NCI-H226 (cell line): Measurements from ENCODE around the gene YY2.
"Not testable (repeated sequence)": the region's sequence is repeated elsewhere in the genome, so short reads cannot be mapped to it uniquely, and the experiment has no call there.

Experiments
- DNase-seq: peaks from one replicate; pipeline ENCODE4 v3.0.0-alpha.2; 2015

Gene YY2

DNA sequence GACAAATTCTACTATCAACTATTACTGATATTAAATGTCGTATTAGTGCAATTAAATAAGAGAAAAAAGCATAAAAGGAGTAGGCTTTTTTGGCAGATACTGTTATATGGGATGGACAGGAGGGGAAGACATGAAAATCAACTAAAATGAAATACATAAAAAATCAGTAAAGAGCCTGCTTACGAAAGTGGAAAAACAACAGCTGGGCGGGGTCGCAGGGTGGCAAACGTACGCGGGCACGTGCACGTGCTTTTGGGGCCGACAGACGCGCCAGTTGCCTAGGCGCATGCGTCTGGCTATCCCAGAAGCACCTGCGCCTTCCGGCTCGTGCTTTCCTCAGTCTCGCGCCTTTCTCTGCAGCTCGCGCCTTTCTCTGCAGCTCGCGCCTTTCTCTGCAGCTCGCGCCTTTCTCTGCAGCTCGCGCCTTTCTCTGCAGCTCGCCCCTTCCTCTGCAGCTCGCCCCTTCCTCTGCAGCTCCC, at the start of gene YY2:
YY2 (plus strand) TSS at position 51 of the 479 bp plus-strand sequence. CDS start 498 bp downstream, outside the sequence.
- no peak for DNase-seq

- no peak for DNase-seq
Measured at GRCh38 chrX:21806691-21807090, 49.1 kb upstream of the YY2 start.

DNA sequence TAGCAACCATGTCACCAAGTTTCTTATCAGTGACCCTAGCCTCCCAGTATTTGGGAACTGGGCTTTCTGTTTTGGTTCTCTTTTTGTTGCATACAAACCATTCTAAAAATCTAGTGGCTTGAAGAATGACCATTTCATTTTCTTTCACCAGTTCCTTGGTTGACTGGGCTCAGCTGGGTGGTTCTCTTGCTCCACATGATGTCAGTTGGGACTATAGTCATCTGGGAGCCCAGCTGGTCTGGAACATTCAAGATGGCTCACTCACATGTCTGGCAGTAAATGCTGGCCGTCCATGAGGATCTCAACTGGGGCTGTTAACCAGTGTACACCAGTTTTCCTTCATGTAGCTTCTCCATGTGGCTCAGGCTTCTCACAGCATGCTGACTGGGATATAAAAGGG, 44.0 kb upstream of the YY2 start:
- no peak for DNase-seq

GRCh38 chrX:21812628-21813027, 43.2 kb upstream of the YY2 start:
- DNase-seq: no peak

GRCh38 chrX:21813612-21814368, 42.0 kb upstream of the YY2 start:
- no peak for DNase-seq

- no peak for DNase-seq
Measured at GRCh38 chrX:21816136-21816535, 39.7 kb upstream of the YY2 start.

DNA sequence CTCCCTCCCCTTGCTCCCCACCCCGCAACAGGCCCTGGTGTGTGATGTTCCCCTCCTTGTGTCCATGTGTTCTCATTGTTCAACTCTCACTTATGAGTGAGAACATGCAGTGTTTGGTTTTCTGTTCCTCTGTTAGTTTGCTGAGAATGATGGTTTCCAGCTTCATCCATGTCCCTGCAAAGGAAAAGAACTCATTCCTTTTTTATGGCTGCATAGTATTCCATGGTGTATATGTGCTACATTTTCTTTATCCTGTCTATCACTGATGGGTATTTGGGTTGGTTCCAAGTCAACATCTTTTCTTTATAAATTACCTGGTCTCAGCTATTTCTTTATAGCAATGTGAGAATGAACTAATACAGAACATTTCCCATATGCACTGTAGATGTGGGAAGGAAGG, 35.6 kb upstream of the YY2 start:
- DNase-seq: not testable (repeated sequence)

GRCh38 chrX:21821875-21822274, 33.9 kb upstream of the YY2 start:
- DNase-seq: no peak

DNA sequence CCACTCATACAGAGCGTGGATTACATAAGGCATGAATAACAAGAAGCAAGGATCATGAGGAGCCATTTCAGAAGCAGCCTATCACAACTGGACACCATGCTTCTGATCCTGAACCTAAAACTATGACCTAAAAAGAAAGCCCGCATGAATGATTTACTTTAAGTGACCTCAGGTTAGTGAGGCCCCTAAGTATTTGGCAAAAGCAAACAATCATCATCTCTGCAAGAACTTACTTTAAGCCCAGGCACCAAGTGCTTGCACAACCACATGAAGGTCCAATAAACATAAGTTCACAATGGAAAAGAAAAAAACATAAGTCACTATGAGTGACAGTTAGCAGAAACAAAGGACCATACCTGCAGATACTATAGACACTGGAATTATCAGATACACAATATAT, 24.3 kb upstream of the YY2 start:
- no peak for DNase-seq

- DNase-seq: no peak
Measured at GRCh38 chrX:21837056-21837455, 18.7 kb upstream of the YY2 start.

GRCh38 chrX:21838937-21839333, 16.9 kb upstream of the YY2 start:
- DNase-seq: no peak

DNA sequence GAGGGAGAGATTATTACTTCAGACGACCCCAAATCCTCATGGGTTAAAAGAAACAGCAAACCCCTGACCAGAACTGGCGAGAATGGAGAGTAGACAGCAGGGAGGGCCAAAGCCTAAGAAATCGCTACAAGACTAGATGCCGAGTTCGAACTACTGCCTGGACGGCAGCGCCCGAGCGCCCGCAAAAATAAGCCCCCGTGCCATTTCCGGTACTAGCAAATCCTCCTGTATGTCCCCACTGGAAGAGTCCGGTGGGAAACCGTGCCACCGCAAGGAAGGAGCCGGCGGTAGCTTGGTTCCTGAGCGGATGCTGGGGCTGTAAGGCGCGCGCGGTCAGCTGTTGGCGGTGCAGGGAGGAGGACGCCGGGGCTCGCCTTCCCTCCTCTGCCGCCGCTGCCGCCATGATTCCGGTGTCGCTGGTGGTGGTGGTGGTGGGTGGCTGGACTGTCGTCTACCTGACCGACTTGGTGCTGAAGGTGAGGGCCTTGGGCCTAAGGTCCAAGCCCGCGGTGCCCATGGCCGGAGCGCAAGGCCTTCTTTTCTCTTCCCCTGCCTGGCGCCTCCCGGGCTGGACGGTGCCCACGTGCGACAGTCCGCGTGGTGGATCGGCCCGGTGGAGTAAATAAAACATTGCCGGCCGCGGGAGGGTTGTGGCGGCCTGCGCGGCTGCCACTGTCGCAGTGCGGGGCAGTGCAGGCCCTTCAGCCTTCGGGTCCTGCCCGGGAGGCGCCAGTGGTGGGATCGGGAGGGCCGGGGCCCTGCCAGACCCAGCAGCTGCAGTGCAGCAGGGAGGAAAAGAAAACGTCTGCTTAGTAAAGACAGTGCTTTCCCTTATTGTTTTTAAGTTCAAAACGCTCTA, 16.2 kb upstream of the YY2 start, which contains the start of gene MBTPS2:
MBTPS2 (plus strand) TSS at position 284 of the 859 bp plus-strand sequence; CDS start at position 402, 118 bp downstream.
- peak; percentile 64 for DNase-seq

GRCh38 chrX:21840193-21840545, 15.6 kb upstream of the YY2 start:
- DNase-seq: no peak

GRCh38 chrX:21843179-21843578, 12.6 kb upstream of the YY2 start:
- DNase-seq: no peak

GRCh38 chrX:21845096-21845495, 10.7 kb upstream of the YY2 start:
- no peak for DNase-seq

DNA sequence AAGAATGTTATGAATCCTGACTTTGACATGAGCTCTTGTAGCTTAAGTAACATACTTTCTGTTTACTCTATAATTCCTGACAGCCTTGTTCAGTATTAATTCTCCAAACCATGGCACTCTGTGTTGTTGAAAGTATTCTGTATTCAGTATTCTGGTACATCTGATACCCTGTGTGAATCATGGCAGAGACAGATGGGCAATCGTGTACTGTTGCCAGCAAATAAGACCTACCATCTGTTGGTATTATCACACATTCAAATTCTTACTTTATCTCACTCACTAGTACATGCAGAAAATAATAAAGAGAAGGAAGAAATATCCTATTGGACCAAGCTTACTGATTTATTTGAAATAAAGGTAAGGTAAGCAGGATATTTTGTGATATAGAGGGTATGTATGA, 8.4 kb upstream of the YY2 start:
- DNase-seq: no peak

GRCh38 chrX:21853578-21853977, 2.2 kb upstream of the YY2 start:
- no peak for DNase-seq

- no peak for DNase-seq
Measured at GRCh38 chrX:21856504-21856903, 717 bp downstream of the YY2 start.

GRCh38 chrX:21863241-21863640, 7.5 kb downstream of the YY2 start:
- DNase-seq: no peak

GRCh38 chrX:21865436-21865835, 9.6 kb downstream of the YY2 start:
- DNase-seq: no peak

GRCh38 chrX:21870494-21870893, 14.7 kb downstream of the YY2 start:
- DNase-seq: no peak

- DNase-seq: no peak
Measured at GRCh38 chrX:21873063-21873775, 17.4 kb downstream of the YY2 start.

- DNase-seq: not testable (repeated sequence)
Measured at GRCh38 chrX:21874182-21874581, 18.4 kb downstream of the YY2 start.
